GM12878 (cell line): Measurements from ENCODE around the gene HLA-B. TPM values are rescaled to one million over a fixed set of nuclear protein-coding genes. Genes with fewer than 3 reads are reported as not detected.

Source experiments
- DPF2 ChIP-seq: fragments of 450-650 bp; IDR thresholded peaks from 2 replicates; pipeline ENCODE4 v1.6.1; 2017; ENCODE audit warnings: mild to moderate bottlenecking
- EED ChIP-seq: sonication (generic); IDR thresholded peaks from 2 replicates; pipeline ENCODE4 v1.6.1; 2016; ENCODE audit warnings: antibody characterized with exemption, low read depth
- HDAC2 ChIP-seq: fragments of 200-600 bp; sonication (generic); IDR thresholded peaks from 2 replicates; pipeline ENCODE4 v1.6.1; 2017
- MYC ChIP-seq: IDR thresholded peaks from 2 replicates; pipeline ENCODE4 v1.6.1; 2011; ENCODE audit warnings: mild to moderate bottlenecking, low read length, moderate library complexity, inconsistent platforms; ENCODE audit not compliant: insufficient read depth, insufficient replicate concordance, insufficient read length, severe bottlenecking
- NFXL1 ChIP-seq: fragments of 450-650 bp; IDR thresholded peaks from 2 replicates; pipeline ENCODE4 v1.6.1; 2017; ENCODE audit warnings: antibody characterized with exemption, mild to moderate bottlenecking, borderline replicate concordance
- NFYB ChIP-seq: IDR thresholded peaks from 2 replicates; pipeline ENCODE4 v1.6.1; 2011; ENCODE audit warnings: low read depth, mild to moderate bottlenecking, low read length, improper control_type of control experiment, moderate library complexity; ENCODE audit not compliant: insufficient read depth
- RBBP5 ChIP-seq: fragments of 200-600 bp; sonication (generic); conservative IDR thresholded peaks from 2 replicates; pipeline ENCODE4 v1.6.1; 2016
- RUNX3 ChIP-seq: IDR thresholded peaks from 2 replicates; pipeline ENCODE4 v1.6.1; 2012; ENCODE audit warnings: low read length, inconsistent platforms
- SMAD1 ChIP-seq: fragments of 450-650 bp; IDR thresholded peaks from 2 replicates; pipeline ENCODE4 v1.6.1; 2018; ENCODE audit warnings: mild to moderate bottlenecking, low read depth; ENCODE audit not compliant: partially characterized antibody
- ZNF274 ChIP-seq: IDR thresholded peaks from one replicate; pipeline ENCODE4 v1.8.0; 2011; ENCODE audit not compliant: insufficient read length, insufficient read depth
- polyA plus RNA-seq, 11 experiments: library from polyadenylated mRNA; depleted of rRNA in 4 of 11; unstranded in 6 of 11; stranded (reverse) in 5 of 11; fragments of >200 nt; fragmentation: Nextera tagmentation in 4 of 11; fragmentation: Illumina TruSeq in 1 of 11; extraction: Ambion mirVana in 4 of 11; extraction: Trizol in 1 of 11; gene quantifications; 1 replicate in 1 of 11; 2 replicates in 10 of 11; pipeline versions ENCODE4 v1.2.1 to v1.2.3, GENCODE V29; 2011 to 2016; ENCODE audit warnings: inconsistent platforms in 2 of 11, missing spikeins in 2 of 11, low read depth in 1 of 11
- total RNA-seq, 4 experiments: library from RNA; depleted of rRNA in 3 of 4; stranded (reverse); fragments of >200 nt in 3 of 4; fragmentation: Illumina TruSeq in 1 of 4; extraction: Trizol in 1 of 4; gene quantifications; 2 replicates each; pipeline versions ENCODE4 v1.2.1 to v1.2.3, GENCODE V29; 2013 to 2021
- TF ChIP-seq, protein P1 (sequence below): IDR thresholded peaks from 2 replicates; pipeline ENCODE4 v1.6.1; 2012; ENCODE audit warnings: low read depth, low read length, improper control_type of control experiment
- TF ChIP-seq, protein P2 (sequence below): fragments of 450-650 bp; IDR thresholded peaks from 2 replicates; pipeline ENCODE4 v1.6.1; 2016; ENCODE audit warnings: mild to moderate bottlenecking
- TF ChIP-seq, protein P3 (sequence below): fragments of 450-650 bp; IDR thresholded peaks from 2 replicates; pipeline ENCODE4 v1.6.1; 2017; ENCODE audit warnings: mild to moderate bottlenecking, moderate library complexity
- TF ChIP-seq, protein P4 (sequence below): fragments of 450-650 bp; IDR thresholded peaks from 2 replicates; pipeline ENCODE4 v1.6.1; 2014; ENCODE audit warnings: mild to moderate bottlenecking
- TF ChIP-seq, protein P5 (sequence below): fragments of 450-650 bp; IDR thresholded peaks from 2 replicates; pipeline ENCODE4 v1.6.1; 2017; ENCODE audit warnings: borderline replicate concordance

HLA-B gene
- total and polyA plus RNA-seq, 10 of the 15 experiments (the other 5 are each of a cell fraction or from before 2014, with no cell fraction given), result 820 to 5,128 (median 3,370) TPM

DNA sequence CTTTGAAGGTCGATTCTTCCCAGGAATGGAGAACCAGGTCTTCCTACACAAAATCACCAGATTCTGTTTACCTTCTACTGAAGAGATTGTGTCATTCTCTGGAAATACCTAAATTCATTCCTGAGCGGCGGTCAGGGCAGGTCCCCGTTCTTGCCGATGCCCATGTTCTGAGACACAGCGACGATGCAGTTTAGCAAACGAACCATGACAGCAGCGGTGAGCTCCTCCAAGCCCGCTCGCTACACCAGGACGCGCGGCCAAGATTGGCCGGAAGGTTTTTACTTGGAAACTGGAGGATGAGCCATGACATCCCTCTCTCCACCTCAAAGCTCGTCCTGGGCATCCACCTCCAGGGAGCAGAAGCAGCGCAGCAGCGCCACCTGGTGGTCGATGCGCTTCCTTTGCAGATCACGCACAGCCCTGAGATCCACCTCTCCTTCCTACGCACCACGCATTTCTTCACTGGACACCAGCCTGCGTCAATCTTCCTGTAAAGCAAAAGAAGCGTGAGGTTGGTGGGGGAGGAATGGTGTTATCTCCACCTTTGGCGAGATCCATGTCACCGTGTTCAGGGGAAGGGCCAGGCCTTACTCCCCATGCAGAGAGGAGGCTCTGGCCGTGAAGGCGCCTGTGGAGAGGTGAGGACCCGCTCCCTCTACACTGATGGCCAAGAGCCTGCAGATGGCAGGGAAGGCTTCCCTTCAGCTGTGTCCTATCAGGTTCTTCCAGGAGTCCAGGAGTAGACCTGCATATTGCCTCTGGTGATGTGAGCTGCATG lies 9.9 kb upstream of the HLA-B start (continued):
- TF ChIP-seq RBBP5 (no peak), ZNF274 (no peak), DPF2 (0 out of 2 replicates have a peak, but pooled peaks have one; percentile 26), MYC (no peak), NFYB (no peak), RUNX3 (0 out of 2 replicates have a peak, but pooled peaks have one; percentile 38), NFXL1 (no peak), EED (peak; percentile 78), SMAD1 (no peak), HDAC2 (no peak)
- TF ChIP-seq, protein P1, sequence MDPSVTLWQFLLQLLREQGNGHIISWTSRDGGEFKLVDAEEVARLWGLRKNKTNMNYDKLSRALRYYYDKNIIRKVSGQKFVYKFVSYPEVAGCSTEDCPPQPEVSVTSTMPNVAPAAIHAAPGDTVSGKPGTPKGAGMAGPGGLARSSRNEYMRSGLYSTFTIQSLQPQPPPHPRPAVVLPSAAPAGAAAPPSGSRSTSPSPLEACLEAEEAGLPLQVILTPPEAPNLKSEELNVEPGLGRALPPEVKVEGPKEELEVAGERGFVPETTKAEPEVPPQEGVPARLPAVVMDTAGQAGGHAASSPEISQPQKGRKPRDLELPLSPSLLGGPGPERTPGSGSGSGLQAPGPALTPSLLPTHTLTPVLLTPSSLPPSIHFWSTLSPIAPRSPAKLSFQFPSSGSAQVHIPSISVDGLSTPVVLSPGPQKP, result no peak
- TF ChIP-seq, protein P2, sequence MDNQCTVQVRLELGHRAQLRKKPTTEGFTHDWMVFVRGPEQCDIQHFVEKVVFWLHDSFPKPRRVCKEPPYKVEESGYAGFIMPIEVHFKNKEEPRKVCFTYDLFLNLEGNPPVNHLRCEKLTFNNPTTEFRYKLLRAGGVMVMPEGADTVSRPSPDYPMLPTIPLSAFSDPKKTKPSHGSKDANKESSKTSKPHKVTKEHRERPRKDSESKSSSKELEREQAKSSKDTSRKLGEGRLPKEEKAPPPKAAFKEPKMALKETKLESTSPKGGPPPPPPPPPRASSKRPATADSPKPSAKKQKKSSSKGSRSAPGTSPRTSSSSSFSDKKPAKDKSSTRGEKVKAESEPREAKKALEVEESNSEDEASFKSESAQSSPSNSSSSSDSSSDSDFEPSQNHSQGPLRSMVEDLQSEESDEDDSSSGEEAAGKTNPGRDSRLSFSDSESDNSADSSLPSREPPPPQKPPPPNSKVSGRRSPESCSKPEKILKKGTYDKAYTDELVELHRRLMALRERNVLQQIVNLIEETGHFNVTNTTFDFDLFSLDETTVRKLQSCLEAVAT, result peak; percentile 57; the same call in 1 of the 2 replicates
- TF ChIP-seq, protein P3, sequence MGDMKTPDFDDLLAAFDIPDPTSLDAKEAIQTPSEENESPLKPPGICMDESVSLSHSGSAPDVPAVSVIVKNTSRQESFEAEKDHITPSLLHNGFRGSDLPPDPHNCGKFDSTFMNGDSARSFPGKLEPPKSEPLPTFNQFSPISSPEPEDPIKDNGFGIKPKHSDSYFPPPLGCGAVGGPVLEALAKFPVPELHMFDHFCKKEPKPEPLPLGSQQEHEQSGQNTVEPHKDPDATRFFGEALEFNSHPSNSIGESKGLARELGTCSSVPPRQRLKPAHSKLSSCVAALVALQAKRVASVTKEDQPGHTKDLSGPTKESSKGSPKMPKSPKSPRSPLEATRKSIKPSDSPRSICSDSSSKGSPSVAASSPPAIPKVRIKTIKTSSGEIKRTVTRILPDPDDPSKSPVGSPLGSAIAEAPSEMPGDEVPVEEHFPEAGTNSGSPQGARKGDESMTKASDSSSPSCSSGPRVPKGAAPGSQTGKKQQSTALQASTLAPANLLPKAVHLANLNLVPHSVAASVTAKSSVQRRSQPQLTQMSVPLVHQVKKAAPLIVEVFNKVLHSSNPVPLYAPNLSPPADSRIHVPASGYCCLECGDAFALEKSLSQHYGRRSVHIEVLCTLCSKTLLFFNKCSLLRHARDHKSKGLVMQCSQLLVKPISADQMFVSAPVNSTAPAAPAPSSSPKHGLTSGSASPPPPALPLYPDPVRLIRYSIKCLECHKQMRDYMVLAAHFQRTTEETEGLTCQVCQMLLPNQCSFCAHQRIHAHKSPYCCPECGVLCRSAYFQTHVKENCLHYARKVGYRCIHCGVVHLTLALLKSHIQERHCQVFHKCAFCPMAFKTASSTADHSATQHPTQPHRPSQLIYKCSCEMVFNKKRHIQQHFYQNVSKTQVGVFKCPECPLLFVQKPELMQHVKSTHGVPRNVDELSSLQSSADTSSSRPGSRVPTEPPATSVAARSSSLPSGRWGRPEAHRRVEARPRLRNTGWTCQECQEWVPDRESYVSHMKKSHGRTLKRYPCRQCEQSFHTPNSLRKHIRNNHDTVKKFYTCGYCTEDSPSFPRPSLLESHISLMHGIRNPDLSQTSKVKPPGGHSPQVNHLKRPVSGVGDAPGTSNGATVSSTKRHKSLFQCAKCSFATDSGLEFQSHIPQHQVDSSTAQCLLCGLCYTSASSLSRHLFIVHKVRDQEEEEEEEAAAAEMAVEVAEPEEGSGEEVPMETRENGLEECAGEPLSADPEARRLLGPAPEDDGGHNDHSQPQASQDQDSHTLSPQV, result 0 out of 2 replicates have a peak, but pooled peaks have one; percentile 17
- TF ChIP-seq, protein P4, sequence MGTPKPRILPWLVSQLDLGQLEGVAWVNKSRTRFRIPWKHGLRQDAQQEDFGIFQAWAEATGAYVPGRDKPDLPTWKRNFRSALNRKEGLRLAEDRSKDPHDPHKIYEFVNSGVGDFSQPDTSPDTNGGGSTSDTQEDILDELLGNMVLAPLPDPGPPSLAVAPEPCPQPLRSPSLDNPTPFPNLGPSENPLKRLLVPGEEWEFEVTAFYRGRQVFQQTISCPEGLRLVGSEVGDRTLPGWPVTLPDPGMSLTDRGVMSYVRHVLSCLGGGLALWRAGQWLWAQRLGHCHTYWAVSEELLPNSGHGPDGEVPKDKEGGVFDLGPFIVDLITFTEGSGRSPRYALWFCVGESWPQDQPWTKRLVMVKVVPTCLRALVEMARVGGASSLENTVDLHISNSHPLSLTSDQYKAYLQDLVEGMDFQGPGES, result no peak
- TF ChIP-seq, protein P5, sequence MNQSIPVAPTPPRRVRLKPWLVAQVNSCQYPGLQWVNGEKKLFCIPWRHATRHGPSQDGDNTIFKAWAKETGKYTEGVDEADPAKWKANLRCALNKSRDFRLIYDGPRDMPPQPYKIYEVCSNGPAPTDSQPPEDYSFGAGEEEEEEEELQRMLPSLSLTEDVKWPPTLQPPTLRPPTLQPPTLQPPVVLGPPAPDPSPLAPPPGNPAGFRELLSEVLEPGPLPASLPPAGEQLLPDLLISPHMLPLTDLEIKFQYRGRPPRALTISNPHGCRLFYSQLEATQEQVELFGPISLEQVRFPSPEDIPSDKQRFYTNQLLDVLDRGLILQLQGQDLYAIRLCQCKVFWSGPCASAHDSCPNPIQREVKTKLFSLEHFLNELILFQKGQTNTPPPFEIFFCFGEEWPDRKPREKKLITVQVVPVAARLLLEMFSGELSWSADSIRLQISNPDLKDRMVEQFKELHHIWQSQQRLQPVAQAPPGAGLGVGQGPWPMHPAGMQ, result no peak
